HG03064 (cell line): ENCODE results near the gene DIDO1.

Experiments
- ATAC-seq: cut with Tn5 transposase; IDR thresholded peaks from one replicate; pipeline ENCODE4 v1.9.1; 2021; ENCODE audit warnings: low read depth; ENCODE audit not compliant: unreplicated experiment

DIDO1 gene

DNA sequence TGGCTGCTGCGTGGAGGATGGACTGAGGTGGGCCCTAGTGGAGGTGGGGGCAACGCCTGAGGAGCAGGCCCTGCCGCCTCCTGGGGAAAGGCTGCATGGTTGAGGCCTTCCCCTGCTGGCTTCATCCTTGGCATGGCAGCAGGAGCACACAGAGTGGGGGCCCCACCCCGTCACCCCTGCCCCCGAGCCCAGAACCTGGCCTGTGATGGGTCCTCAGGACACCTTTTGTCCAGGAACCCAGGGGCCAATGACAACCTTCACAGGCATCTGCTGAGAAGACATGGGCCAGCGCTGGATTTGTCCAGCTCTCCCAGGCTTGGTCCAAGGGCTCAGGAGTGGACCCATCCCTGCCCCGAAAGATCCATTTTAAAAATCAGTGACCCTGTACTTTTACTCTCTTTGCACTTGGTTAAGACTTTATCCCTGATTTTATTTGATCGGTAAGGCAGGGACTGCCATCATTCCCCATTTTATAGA is 25.6 kb upstream of the DIDO1 start:
- no peak for ATAC-seq

GRCh38 chr20:62951143-62951895 is 25.0 kb upstream of the DIDO1 start:
- no peak for ATAC-seq

- ATAC-seq, result no peak
Measured at GRCh38 chr20:62950741-62951140, 24.4 kb upstream of the DIDO1 start.

DNA sequence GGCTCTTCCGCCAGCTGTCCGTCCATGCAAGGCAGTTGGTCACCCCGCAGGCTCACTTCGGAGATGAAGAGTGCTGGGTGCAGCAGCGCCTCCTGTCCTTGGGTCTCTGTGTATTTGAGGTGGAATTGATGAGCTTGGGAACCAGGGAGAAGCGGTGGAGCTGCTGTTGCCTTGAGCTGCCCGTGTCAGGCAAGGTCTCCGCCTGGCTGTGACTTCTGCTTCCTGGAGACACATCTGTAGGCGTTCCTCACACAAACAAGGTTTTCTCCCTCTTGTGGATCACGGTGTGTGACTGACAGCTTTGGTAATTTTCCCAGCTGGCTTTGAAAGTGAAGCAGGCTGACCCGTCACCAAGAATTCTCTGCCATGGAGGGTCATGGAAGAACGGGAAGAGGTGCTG is 23.7 kb upstream of the DIDO1 start:
- no peak for ATAC-seq

DNA sequence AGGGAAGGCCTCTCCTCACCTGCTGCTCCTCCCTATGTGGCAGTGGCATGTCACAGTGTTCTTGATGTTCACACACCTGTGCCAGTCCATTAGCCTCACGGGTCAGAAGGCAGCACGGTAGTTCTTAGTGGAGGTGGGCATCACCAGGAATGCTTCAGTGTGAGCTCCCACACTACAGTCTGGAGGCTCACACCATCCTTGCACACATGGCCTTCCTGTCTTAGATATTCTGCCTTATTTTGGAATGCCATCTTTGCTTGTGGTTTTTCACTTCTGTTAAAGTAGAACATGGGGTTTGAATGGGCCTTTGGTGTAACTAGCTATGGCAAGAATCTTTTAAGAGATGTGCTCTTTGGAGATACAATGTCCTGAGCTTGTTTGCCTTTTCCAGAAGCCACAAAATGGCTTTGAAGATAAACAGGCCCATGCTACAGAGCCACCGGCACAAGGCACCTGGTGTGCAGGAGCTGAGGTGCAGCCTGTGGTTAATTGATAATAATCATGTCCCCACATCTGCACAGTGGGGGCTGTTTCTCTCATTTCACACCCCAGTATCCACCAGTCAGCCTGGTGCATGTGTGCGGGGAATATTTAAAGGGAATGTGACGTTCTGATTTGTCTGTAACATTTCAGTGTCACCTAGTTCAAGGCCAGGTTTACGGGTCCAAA is 23.0 kb upstream of the DIDO1 start:
- ATAC-seq, result no peak

GRCh38 chr20:62947532-62948300 is 21.4 kb upstream of the DIDO1 start:
- no peak for ATAC-seq

GRCh38 chr20:62946918-62947317 is 20.6 kb upstream of the DIDO1 start:
- ATAC-seq, result no peak

GRCh38 chr20:62945771-62946339 is 19.6 kb upstream of the DIDO1 start:
- no peak for ATAC-seq

DNA sequence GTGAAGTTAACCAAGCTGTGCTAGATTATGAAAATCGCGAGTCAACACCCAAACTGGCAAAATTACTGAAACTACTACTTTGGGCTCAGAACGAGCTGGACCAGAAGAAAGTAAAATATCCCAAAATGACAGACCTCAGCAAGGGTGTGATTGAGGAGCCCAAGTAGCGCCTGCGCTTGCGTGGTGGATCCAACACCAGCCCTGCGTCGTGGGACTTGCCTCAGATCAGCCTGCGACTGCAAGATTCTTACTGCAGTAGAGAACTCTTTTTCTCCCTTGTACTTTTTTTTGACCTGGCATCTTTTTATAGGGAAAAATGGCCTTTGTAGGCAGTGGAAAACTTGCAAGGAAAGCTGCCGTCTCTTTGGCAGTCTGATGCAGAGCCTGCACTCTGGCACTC is 18.4 kb upstream of the DIDO1 start:
- no peak for ATAC-seq

DNA sequence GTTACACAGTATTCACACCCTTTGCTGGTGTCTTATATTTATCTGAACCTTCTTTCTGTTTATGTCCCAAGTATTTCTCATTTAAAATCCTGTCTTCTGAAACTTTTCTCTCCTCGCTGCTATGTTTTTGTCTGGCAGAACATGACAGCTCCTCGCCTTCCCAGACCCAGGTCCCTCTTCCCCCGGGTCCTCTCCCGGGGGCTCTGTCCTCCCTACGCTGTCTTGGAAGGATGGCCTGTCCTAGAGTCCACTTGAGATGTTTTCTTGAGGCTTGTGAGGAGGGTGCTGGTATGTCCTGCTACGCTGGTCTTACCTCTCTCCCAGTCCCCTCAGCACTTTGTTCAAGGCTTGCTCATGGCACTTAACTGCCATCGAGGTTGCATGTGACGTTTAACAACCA is 17.9 kb upstream of the DIDO1 start:
- ATAC-seq, result no peak

DNA sequence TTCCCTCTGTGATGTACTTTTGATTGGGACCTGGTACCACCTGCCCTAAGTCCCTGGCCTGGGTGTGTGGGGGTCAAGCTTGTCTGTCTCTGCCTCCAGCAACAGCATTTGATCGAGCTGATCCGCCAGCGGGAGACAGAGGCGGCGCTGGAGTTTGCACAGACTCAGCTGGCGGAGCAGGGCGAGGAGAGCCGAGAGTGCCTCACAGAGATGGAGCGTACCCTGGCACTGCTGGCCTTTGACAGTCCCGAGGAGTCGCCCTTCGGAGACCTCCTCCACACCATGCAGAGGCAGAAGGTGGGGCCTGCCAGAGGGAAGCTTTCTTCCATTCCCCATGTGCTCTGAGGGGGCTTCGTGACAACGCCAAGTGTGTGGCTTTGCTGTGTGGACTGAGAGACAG is 17.1 kb upstream of the DIDO1 start:
- ATAC-seq, result no peak

GRCh38 chr20:62942456-62942855 is 16.2 kb upstream of the DIDO1 start:
- no peak for ATAC-seq

- ATAC-seq, result no peak
Measured at GRCh38 chr20:62941792-62942191, 15.5 kb upstream of the DIDO1 start.

- ATAC-seq, result no peak
Measured at GRCh38 chr20:62940875-62941274, 14.6 kb upstream of the DIDO1 start.

DNA sequence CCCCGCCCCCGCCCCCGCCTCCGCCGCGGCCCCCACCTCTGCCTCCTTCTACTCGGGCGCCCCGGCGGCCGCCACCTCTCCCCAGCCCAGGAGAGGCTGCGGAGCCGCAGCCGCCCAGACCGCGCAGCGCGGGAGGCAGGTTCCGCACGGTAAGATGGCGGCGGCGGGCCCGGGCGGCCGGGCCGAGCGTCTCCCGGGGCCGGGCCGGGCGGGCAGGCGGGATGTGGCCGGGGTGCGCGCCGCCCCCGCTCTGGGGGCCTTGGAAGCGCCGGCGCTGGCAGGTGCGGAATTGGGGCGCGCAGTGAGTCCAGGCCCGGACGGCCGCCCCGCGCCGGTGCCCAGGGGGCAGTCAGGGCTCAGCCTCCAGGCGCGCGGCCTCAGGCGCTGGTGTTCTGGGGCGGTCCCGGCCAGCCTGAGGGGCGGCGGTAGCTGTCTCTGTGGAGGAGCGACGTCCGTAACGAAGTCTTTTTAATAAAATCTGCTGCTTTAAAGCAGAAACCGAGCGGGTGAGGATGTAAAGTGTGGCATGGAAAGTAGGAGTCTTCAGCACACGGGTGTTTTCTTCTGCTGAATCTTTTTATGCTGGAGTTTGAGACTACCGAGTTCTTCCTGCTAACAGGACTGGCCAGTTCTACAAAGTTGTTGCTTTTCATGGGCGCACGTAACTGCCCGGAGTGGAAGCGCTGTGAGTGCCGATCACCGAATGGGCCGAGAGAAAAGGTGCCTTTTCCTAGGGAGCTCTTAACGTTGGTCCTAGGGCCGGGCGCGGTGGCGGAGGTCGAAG is 12.0 kb upstream of the DIDO1 start, which contains the start of gene GID8:
GID8 (plus strand) TSS at position 43 of the 784 bp plus-strand sequence. CDS start 3,356 bp downstream, outside the sequence.
- ATAC-seq, result peak; percentile 51

DNA sequence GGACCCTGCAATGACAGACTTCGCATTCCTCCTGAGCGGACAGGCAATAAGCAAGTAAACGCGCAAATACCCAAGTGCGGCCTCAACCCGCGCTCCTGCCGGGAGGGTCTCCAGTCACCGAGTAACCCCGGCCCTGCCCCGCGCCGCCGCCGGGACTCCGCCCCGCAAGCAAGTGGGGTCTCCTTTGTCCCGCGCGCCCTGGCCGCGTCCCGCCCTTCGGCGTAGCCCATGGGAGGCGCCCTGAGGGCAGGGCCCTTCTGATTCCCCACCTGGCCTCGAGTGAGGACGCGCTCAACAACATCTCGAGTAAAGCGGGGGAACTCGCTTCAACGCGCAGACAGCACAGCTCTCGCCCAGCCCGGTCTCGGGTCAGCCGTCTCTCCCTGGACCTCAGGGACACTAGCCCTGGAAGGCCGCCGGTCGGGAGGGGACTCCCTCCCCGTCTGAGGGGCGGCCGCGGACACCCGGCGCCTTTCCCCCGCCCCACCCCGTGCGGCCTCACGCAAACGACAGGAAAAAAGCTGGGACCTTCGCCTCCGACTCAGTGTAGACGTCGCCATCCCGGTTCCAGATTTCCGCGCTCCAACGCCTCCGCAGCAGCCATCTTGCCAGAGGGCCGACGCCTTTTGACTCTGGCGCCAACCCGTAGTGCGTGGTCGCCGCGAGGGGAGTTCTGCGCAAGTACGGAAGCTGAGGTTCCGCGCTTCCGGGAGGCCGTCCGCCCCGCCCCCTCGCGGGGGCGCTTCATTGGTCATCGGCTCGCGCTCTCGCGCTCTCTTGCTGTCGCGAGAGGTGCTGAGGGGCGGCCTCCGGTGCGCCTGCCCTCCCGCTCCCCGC is 11.2 kb upstream of the DIDO1 start:
- ATAC-seq, result peak; percentile 76

DNA sequence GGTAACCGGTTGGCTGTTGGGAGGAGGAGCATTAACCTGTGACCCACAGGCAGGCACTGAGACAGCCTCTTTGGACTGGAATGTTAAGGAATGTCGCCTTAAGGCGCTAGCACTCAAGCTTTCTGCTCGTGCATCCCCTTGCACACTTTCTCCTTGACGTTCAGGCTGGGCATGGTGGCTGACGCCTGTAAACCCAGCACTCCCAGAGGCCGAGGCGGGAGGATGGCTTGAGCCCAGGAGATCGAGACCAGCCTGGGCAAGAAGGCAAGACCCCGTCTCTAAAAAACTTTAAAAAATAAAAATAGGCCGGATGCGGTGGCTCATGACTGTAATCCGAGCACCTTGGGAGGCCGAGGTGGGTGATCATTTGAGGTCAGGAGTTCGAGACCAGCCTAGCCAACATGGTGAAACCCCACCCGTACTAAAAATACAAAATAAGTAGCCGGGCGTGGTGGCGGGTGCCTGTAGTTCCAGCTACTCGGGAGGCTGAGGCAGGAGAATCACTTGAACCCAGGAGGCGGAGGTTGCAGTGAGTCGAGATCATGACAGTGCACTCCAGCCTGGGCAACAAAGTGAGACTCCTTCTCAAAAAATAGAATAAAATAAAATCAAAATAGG is 9.8 kb upstream of the DIDO1 start:
- ATAC-seq, result no peak

- no peak for ATAC-seq
Measured at GRCh38 chr20:62935204-62935967, 9.1 kb upstream of the DIDO1 start.
